Spleen (tissue), 11 donors: ENCODE measurements around the gene C12orf60. TPM values are rescaled to one million over a fixed set of nuclear protein-coding genes. Genes with fewer than 3 reads are reported as not detected.
A peak's percentile ranks its signal among the peaks of the same experiment; 100 is the strongest.

Source experiments
- DNase-seq: peaks from one replicate; pipeline ENCODE4 v3.0.0-alpha.2; 2020
- H3K27ac ChIP-seq, 8 donors: fragments of 200-600 bp; sonication (generic) in 7 of 8; 1 replicate in 4 of 8; 2 replicates in 4 of 8; pipeline versions ENCODE4 v1.5.0 to v1.8.0; 2016 to 2021; ENCODE audit warnings: inconsistent platforms in 4 of 8, mild to moderate bottlenecking in 4 of 8, moderate library complexity in 1 of 8
- H3K27me3 ChIP-seq, 7 donors: fragments of 200-600 bp; sonication (generic) in 6 of 7; replicated peaks in 1 of 7; 1 replicate in 4 of 7; 2 replicates in 3 of 7; pipeline versions ENCODE4 v1.5.0 to v1.8.0; 2016 to 2021; ENCODE audit warnings: inconsistent platforms in 3 of 7, mild to moderate bottlenecking in 1 of 7
- H3K36me3 ChIP-seq, 6 donors: fragments of 200-600 bp; sonication (generic) in 5 of 6; 1 replicate in 4 of 6; 2 replicates in 2 of 6; pipeline versions ENCODE4 v1.5.0 to v1.8.0; 2016 to 2021; ENCODE audit warnings: inconsistent platforms in 2 of 6
- H3K4me1 ChIP-seq, 6 donors: fragments of 200-600 bp; sonication (generic) in 5 of 6; 1 replicate in 3 of 6; 2 replicates in 3 of 6; pipeline versions ENCODE4 v1.5.0 to v1.8.0; 2016 to 2021; ENCODE audit warnings: inconsistent platforms in 3 of 6
- H3K4me3 ChIP-seq, 8 donors: fragments of 200-600 bp; sonication (generic) in 7 of 8; 1 replicate in 4 of 8; 2 replicates in 4 of 8; pipeline versions ENCODE4 v1.5.0 to v1.8.0; 2016 to 2021; ENCODE audit warnings: inconsistent platforms in 4 of 8, mild to moderate bottlenecking in 4 of 8, moderate library complexity in 2 of 8
- H3K9me3 ChIP-seq, 8 donors: fragments of 200-600 bp; sonication (generic) in 7 of 8; 1 replicate in 4 of 8; 2 replicates in 4 of 8; pipeline versions ENCODE4 v1.5.0 to v1.8.0; 2016 to 2021; ENCODE audit warnings: inconsistent platforms in 4 of 8
- CTCF ChIP-seq, 11 experiments: fragments of 200-600 bp in 7 of 11; fragments of 450-650 bp in 4 of 11; sonication (generic) in 4 of 11; IDR thresholded peaks in 8 of 11; conservative IDR thresholded peaks in 3 of 11; 1 replicate in 7 of 11; 2 replicates in 4 of 11; pipeline versions ENCODE4 v1.4.0 to v1.8.0; 2016 to 2021; ENCODE audit warnings: antibody characterized with exemption in 11 of 11, inconsistent platforms in 4 of 11, mild to moderate bottlenecking in 1 of 11
- POLR2A ChIP-seq, 3 donors: fragments of 450-650 bp; IDR thresholded peaks; one replicate each; pipeline ENCODE4 v1.5.1; 2017; ENCODE audit warnings: antibody characterized with exemption in 3 of 3, mild to moderate bottlenecking in 1 of 3
- POLR2AphosphoS5 ChIP-seq, 3 donors: sonication (generic); formaldehyde crosslinking; IDR thresholded peaks; one replicate each; pipeline ENCODE4 v1.5.1; 2017; ENCODE audit warnings: antibody characterized with exemption in 3 of 3
- WGBS, 5 donors: extraction: QIAGEN DNeasy Blood & Tissue Kit in 3 of 5; methylation state at CpG; one replicate each; pipeline versions ENCODE4 v1.1.5 to v1.1.7; 2013 to 2018; 5-methylcytosine and 5-hydroxymethylcytosine counted together
- intact Hi-C: fragments of 100-400 bp; cut with DNase I; formaldehyde crosslinking; loops from one replicate; pipeline ENCODE4 v1.15.0; 2023; ENCODE audit warnings: low total_unique reads
- polyA plus RNA-seq, 3 donors: library from polyadenylated mRNA; stranded (reverse); fragments of 200-250 nt; gene quantifications; one replicate each; pipeline ENCODE4 v1.2.1, GENCODE V29; 2013
- total RNA-seq, 7 donors: library from RNA; depleted of rRNA in 3 of 7; stranded (reverse); fragments of >200 nt in 3 of 7; fragmentation: NEBNext Ultra II Directional in 4 of 7; extraction: Animal tissue kit (Norgen Biotek cat#: 25700) in 4 of 7; gene quantifications; one replicate each; pipeline versions ENCODE4 v1.1.0 to v1.2.1, GENCODE V29; 2016 to 2021
- donor health status: healthy with polysubstance abuse.
- donor health status: DM: no; HTN: no; CAD: no; lungs with moderate emphysema.
- donor health status: DM: no; HTN: no; CAD: no.
- donor health status: Bipolar disorder and iron deficiency.
- donor health status: healthy.
- donor health status: DM: no; HTN: no; CAD: no.
- donor health status: DM: yes; HTN: yes; CAD: no.

C12orf60 gene
- total and polyA plus RNA-seq, 10 donors: 0.51 to 2.2 (median 1.1) TPM

- Histone ChIP-seq H3K27me3 (no peaks in the 10 kb centered on the region), H3K27ac (peak overlapping the region; percentile 86 to 96 (median 92)), H3K4me3 (peak overlapping the region; percentile 44 to 86 (median 63)), H3K36me3 (no peaks in the 10 kb centered on the region), H3K9me3 (no peaks in the 10 kb centered on the region), H3K4me1 (peaks cover 0 to 50% (median 33%) of the 10 kb centered on the region in 6 donors)
- intact Hi-C loops: no loop called here
- TF ChIP-seq CTCF (IDR thresholded peaks at IDR 0.05 in 8 of 11, conservative IDR thresholded peaks at IDR 0.05 in 3 of 11) (peak in 3 of 11 experiments; percentile 7 to 18 (median 8)), POLR2AphosphoS5 (IDR thresholded peaks at IDR 0.05) (peak in 1 of 3 donors; percentile 45), POLR2A (IDR thresholded peaks at IDR 0.05) (no peak)
- WGBS, 5 donors: 3 to 6% (median 3%) methylated on average over 31 to 34 of the region's 34 CpGs
- DNase-seq: peak; percentile 89
Observed at GRCh38 chr12:14774906-14775635, 28.4 kb upstream of the C12orf60 start.

- Histone ChIP-seq H3K36me3 (no peaks in the 10 kb centered on the region), H3K27me3 (no peaks in the 10 kb centered on the region), H3K9me3 (no peaks in the 10 kb centered on the region), H3K4me3 (peak overlapping the region; percentile 44 to 86 (median 63)), H3K4me1 (peaks cover 0 to 50% (median 33%) of the 10 kb centered on the region in 6 donors), H3K27ac (peak overlapping the region; percentile 86 to 96 (median 92))
- intact Hi-C loops: no loop called here
- TF ChIP-seq POLR2AphosphoS5 (IDR thresholded peaks at IDR 0.05) (no peak), POLR2A (IDR thresholded peaks at IDR 0.05) (no peak), CTCF (IDR thresholded peaks at IDR 0.05 in 8 of 11, conservative IDR thresholded peaks at IDR 0.05 in 3 of 11) (no peak)
- no peak for DNase-seq
- 21 to 51% (median 45%) methylated on average over 1 of the region's 1 CpG for WGBS, 5 donors
Observed at GRCh38 chr12:14775636-14775980, 27.9 kb upstream of the C12orf60 start.

- Histone ChIP-seq H3K4me1 (peaks cover 0 to 47% (median 31%) of the 10 kb centered on the region in 6 donors), H3K9me3 (no peaks in the 10 kb centered on the region), H3K4me3 (peak overlapping the region in 4 of 8 donors; percentile 58 to 86 (median 63)), H3K36me3 (no peaks in the 10 kb centered on the region), H3K27me3 (no peaks in the 10 kb centered on the region), H3K27ac (peak overlapping the region in 6 of 8 donors; percentile 86 to 96 (median 94))
- intact Hi-C loops: no loop called here
- no peak for DNase-seq
- 73 to 89% (median 87%) methylated on average over 5 of the region's 5 CpGs for WGBS, 5 donors
- TF ChIP-seq POLR2A (IDR thresholded peaks at IDR 0.05) (no peak), CTCF (IDR thresholded peaks at IDR 0.05 in 8 of 11, conservative IDR thresholded peaks at IDR 0.05 in 3 of 11) (peak in 2 of 11 experiments; percentile 28 to 37)
Observed at GRCh38 chr12:14776236-14776961, 27.1 kb upstream of the C12orf60 start.

GRCh38 chr12:14777271-14777670, 26.2 kb upstream of the C12orf60 start:
- Histone ChIP-seq H3K27me3 (no peaks in the 10 kb centered on the region), H3K9me3 (no peaks in the 10 kb centered on the region), H3K4me3 (no peak overlapping the region), H3K36me3 (no peaks in the 10 kb centered on the region), H3K4me1 (peaks cover 0 to 38% (median 22%) of the 10 kb centered on the region in 6 donors), H3K27ac (no peak overlapping the region)
- no peak for TF ChIP-seq CTCF (IDR thresholded peaks at IDR 0.05 in 8 of 11, conservative IDR thresholded peaks at IDR 0.05 in 3 of 11)
- 71 to 83% (median 73%) methylated on average over 3 of the region's 3 CpGs for WGBS, 5 donors
- DNase-seq: no peak
- intact Hi-C loops: no loop called here
